ENCODE measurements around the gene SHROOM4.

The SHROOM4 gene

GRCh38 chrX:50776248-50776647 lies 37.7 kb downstream of the SHROOM4 start:
- no peak for DNase-seq

DNA sequence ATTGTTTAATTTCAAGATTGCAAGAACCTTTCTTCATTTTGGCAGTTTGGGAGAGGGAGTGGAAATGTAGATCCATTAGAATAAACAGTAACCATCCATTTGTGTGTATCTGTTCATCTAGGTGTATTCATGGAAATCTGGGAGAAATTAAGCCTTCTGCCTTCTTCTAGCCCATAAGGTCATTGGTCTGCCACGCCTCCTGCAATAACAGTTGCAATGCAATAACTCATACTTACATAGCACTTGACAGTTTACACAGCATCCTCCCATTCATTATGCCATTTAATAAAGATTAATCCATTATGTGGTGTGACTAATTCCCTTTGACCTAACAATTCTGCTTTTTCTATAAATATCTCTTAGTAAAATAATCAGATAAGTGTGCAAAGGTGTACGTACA lies 42.6 kb downstream of the SHROOM4 start:
- DNase-seq: no peak

- no peak for DNase-seq
These were observed 43.3 kb downstream of the SHROOM4 start for GRCh38 chrX:50770702-50771101.

DNA sequence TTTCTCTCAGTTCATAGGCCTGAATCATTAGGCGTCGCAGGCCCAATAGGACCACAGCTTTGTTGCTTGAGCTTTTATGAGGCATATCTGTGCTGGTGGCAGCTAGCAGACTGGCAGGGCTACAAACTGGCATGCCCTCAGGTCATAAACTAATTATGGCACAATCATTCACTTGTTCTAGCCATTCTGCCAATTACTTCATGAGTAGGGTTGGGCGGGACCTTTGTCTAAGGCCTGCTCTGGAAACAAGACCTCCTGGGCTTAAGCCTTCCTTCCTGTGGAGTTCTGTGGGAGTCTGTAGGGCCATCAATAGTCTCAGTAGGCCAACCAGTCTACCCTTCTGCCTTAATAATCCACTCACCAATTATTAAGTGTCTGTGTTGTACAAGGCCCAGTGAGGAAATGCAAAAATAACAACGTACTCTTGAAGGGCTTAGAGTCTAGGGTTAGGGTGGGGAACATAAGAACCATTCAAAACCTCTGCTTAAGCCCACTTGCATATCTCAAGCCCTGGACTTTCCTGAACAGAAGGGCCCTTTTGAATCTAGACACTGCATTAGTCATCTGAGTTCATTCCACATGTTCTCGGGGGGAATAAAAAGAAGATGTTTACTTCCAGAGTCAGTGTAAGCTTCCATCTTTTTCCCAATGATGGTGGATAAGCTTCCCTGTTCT lies 44.5 kb downstream of the SHROOM4 start:
- no peak for DNase-seq

DNA sequence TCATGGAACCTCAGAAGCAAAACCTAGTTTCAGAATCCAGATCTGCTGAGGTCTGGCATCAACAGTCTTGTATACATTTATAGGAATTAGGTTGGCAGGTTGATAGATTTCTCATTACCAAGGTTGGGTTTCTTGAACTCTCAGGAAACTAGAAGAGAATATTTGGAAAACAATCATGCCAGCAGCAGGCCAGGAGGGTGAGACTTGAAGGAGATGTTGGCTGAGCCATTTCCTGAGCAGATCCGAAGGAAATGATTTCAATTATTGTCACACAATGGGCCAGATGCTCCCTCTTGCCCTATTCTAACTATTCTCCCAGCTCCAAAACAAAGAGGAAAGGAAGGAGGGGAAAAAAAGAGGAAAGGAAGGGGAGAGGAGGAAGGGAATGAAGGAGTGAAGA lies 45.2 kb downstream of the SHROOM4 start:
- DNase-seq: no peak

GRCh38 chrX:50765986-50766385 lies 48.0 kb downstream of the SHROOM4 start:
- no peak for DNase-seq

DNA sequence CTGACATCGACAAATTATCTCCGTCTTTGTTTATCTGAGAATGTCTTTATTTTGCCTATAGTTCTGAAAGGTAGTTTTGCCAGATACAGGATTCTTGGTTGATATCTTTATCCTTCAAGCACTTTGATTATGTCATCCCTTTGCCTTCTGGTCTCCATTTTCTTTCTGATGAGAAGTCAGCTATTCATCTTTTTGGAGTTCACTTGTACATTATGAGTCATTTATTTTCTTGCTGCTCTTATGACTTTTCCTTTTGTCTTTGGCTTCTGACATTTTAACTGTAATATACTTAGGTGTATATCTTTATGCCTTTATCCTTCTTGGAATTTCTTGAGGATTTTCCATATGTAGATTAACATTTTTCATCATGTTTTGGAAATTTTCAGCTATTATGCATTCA lies 51.4 kb downstream of the SHROOM4 start:
- DNase-seq: no peak

DNA sequence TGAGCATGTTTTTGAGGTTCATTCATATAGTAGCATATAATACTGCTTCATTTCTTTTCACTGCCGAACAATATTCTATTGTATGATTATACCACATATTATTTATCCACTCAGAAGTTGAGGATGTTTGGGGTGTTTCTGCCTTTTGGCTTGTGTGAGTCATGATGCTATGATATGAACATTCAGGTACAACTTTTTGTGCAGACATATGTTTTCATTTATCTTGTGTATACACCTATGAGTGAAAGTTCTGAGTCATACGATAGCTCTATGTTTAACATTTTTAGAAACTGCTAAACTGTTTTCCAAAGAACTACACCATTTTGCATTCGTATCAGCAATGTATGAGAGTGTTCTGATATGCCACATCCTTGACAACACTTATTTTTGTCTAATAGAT lies 57.7 kb downstream of the SHROOM4 start:
- DNase-seq: no peak

GRCh38 chrX:50751091-50751490 lies 62.9 kb downstream of the SHROOM4 start:
- DNase-seq: no peak

- DNase-seq: no peak
These were observed 66.5 kb downstream of the SHROOM4 start for GRCh38 chrX:50747471-50747900.

GRCh38 chrX:50736656-50737055 lies 77.3 kb downstream of the SHROOM4 start:
- DNase-seq: no peak

DNA sequence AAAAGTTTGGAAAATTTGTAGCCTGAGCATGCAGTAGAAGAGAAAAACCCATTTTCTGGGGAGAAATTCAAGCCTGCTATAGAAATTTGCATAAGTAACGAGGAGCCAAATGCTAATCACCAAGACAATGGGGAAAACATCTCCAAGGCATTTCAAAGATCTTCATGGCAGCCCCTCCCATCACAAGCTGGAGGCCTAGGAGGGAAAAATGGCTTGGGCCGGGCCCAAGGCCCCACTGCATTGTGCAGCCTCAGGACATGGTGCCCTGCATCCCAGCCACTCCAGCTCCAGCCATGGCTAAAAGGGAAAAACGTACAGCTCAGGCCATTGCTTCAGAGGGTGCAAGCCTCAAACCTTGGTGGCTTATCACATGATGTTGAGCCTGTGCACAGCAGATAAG lies 87.7 kb downstream of the SHROOM4 start:
- no peak for DNase-seq

DNA sequence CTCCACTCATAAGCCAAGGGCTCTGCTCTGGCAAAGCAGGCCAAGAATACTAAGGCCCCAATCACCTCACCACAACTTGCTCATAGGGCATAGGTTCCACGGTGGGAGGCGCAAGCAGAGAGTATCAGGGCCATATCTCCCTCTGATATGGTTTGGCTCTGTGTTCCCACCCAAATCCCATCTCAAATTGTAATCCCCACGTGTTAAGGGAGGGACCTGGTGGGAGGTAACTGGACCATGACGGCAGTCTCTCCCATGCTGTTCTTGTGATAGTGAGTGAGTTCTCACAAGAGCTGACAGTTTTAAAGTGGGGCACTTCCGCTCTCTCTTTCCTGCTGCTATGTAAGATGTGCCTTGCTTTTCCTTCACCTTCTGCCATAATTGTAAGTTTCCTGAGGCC lies 88.7 kb downstream of the SHROOM4 start:
- no peak for DNase-seq

DNA sequence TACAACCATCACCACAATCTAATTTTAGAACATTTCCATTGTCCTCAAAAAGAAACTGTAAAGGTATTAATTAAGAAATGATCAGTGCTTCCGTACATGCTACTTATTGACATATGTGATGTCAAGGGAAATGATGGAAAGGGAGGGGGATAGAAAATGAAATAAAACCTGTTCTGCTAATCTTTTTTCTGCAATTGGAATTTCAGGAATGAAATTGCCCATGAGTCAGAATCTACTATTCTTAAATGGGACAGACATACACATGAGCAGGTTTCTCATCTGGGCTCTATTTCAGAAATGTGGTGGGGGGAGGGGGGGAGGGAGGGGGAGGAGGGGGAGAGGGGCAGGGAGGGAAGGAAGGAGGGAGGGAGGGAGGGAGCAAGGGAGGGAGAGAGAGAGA lies 91.0 kb downstream of the SHROOM4 start:
- no peak for DNase-seq

- no peak for DNase-seq
These were observed 92.1 kb downstream of the SHROOM4 start for GRCh38 chrX:50721764-50722521.

DNA sequence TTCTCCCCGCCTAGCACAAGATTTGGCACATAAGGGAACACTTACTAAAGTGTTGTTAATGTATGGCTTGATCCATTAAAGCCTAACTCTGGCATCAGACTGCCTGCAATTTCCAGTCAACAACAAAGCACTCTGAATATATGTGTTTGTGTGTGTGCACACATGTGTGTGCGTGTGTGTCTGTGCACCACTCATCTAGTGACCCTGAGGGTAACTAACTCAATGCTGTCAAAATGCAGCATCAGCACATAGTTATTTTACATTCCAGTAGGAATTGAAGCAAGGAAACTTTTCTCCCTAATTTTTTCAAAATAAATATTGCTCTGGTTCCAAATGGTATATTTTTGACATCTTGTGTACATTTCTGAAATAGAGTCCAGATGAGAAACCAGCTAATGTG lies 94.4 kb downstream of the SHROOM4 start:
- DNase-seq: no peak

DNA sequence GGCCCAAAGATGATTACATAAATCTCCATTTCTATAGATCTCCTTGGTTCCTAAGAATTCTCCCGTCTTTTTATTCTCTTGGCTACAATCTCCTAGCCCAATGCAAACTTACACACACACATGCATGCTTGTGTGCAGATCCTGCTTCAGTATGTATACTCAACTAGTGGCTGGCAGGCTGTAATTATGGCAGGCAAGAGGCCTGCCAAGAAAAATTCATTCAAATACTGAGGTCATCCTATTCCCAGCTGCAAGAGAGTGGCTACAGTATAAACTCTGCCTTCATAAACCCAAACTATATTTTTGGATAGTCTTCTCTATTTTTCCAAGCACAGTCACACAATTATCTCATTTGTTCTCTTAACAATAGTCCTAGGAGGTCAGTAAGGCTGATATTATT lies 95.2 kb downstream of the SHROOM4 start:
- no peak for DNase-seq

GRCh38 chrX:50716706-50717105 lies 97.3 kb downstream of the SHROOM4 start:
- DNase-seq: no peak

- no peak for DNase-seq
These were observed 101.2 kb downstream of the SHROOM4 start for GRCh38 chrX:50712777-50713176.

- no peak for DNase-seq
These were observed 102.1 kb downstream of the SHROOM4 start for GRCh38 chrX:50711907-50712306.

- DNase-seq: no peak
These were observed 105.9 kb downstream of the SHROOM4 start for GRCh38 chrX:50707955-50708699.

- DNase-seq: no peak
These were observed 106.6 kb downstream of the SHROOM4 start for GRCh38 chrX:50707405-50707804.

- no peak for DNase-seq
These were observed 109.0 kb downstream of the SHROOM4 start for GRCh38 chrX:50705042-50705441.

DNA sequence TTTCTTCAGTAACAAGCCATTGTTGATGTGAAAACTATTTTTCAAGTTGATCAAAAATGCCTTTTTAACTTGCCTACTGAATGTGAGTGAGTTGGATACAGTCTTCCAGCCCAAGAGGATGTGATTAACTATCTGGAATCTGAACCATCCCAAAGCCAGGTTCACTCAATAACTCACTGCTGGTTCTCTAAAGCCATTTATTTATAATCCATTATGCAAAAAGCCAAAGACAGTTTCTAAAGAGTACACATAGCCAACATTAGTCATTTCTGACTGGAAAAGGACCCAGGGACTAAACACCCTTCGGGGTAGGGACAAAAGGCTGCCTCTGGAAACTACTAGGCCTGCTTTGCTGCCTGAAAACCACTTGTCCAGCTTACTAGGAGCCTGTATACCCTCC lies 109.6 kb downstream of the SHROOM4 start:
- no peak for DNase-seq

Measured in T-helper 1 cell (primary cell).